ENCODE data around the gene PRCC.

DNA sequence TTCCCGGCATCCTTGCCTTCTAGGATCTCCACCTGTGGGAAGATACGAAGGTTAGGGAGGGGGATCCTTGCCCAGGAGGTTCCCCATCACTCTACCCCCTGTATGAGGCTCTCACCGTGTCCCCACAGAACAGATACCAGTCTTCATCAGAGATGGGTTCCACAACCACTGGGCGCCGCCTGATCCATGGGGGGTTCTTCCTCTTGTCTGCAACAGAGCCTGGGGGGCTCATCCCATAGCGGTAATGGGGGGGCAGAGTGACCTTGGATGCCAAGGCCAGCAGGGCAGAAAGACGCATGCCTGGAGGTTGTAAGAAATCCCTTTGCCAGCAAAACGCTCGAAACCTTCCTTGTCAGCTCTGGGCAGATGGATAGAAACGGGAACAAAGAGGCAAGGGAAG, 28.9 kb upstream of the PRCC start:
- TF ChIP-seq, protein P1, sequence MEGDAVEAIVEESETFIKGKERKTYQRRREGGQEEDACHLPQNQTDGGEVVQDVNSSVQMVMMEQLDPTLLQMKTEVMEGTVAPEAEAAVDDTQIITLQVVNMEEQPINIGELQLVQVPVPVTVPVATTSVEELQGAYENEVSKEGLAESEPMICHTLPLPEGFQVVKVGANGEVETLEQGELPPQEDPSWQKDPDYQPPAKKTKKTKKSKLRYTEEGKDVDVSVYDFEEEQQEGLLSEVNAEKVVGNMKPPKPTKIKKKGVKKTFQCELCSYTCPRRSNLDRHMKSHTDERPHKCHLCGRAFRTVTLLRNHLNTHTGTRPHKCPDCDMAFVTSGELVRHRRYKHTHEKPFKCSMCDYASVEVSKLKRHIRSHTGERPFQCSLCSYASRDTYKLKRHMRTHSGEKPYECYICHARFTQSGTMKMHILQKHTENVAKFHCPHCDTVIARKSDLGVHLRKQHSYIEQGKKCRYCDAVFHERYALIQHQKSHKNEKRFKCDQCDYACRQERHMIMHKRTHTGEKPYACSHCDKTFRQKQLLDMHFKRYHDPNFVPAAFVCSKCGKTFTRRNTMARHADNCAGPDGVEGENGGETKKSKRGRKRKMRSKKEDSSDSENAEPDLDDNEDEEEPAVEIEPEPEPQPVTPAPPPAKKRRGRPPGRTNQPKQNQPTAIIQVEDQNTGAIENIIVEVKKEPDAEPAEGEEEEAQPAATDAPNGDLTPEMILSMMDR (conservative IDR thresholded peaks at IDR 0.05; ENCODE audit: low read depth, low read length): no peak
- no peak for TF ChIP-seq RAD21 (IDR thresholded peaks at IDR 0.05; ENCODE audit: low read length)
- TF ChIP-seq POLR2A (IDR thresholded peaks at IDR 0.05; ENCODE audit: low read depth, low read length): no peak
- TF ChIP-seq MAZ (IDR thresholded peaks at IDR 0.05; ENCODE audit: borderline replicate concordance, low read depth, low read length): no peak
- TF ChIP-seq, protein P2, sequence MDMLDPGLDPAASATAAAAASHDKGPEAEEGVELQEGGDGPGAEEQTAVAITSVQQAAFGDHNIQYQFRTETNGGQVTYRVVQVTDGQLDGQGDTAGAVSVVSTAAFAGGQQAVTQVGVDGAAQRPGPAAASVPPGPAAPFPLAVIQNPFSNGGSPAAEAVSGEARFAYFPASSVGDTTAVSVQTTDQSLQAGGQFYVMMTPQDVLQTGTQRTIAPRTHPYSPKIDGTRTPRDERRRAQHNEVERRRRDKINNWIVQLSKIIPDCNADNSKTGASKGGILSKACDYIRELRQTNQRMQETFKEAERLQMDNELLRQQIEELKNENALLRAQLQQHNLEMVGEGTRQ (IDR thresholded peaks at IDR 0.05; ENCODE audit: low read depth, low read length): no peak
- TF ChIP-seq SMC3 (IDR thresholded peaks at IDR 0.05; ENCODE audit: low read depth, low read length): no peak
- TF ChIP-seq CEBPB (IDR thresholded peaks at IDR 0.05; ENCODE audit: low read depth, low read length): no peak
- TF ChIP-seq RCOR1 (IDR thresholded peaks at IDR 0.05; ENCODE audit: insufficient replicate concordance, low read length): no peak
- no peak for TF ChIP-seq BHLHE40 (IDR thresholded peaks at IDR 0.05; ENCODE audit: low read depth, low read length)

Measured in IMR-90 (cell line).